Neural cell (in vitro differentiated cells): ENCODE data around the gene TAF10.

ENCODE experiments used
- EP300 ChIP-seq: fragments of 450-650 bp; conservative IDR thresholded peaks from 2 replicates; pipeline ENCODE4 v1.6.1; 2014; ENCODE audit warnings: antibody characterized with exemption, mild to moderate bottlenecking, moderate library complexity; ENCODE audit not compliant: poor library complexity, severe bottlenecking
- EZH2 ChIP-seq: fragments of 200-600, 300-800 bp; shearing (Covaris generic), sonication (generic); IDR thresholded peaks from 2 replicates; pipeline ENCODE4 v1.6.1; 2014; ENCODE audit warnings: antibody characterized with exemption, low read length, borderline replicate concordance, mild to moderate bottlenecking; ENCODE audit not compliant: insufficient read depth, poor library complexity, severe bottlenecking
- MXI1 ChIP-seq: fragments of 450-650 bp; conservative IDR thresholded peaks from 2 replicates; pipeline ENCODE4 v1.6.1; 2014; ENCODE audit warnings: antibody characterized with exemption, mild to moderate bottlenecking; ENCODE audit not compliant: poor library complexity, severe bottlenecking
- POLR2AphosphoS5 ChIP-seq: IDR thresholded peaks from 2 replicates; pipeline ENCODE4 v1.6.1; 2012
- RAD21 ChIP-seq: fragments of 450-650 bp; conservative IDR thresholded peaks from 2 replicates; pipeline ENCODE4 v1.6.1; 2014; ENCODE audit warnings: antibody characterized with exemption, mild to moderate bottlenecking, moderate library complexity
- SMC3 ChIP-seq: fragments of 450-650 bp; conservative IDR thresholded peaks from 2 replicates; pipeline ENCODE4 v1.6.1; 2014; ENCODE audit warnings: antibody characterized with exemption, mild to moderate bottlenecking, moderate library complexity; ENCODE audit not compliant: poor library complexity
- TAF1 ChIP-seq: IDR thresholded peaks from 2 replicates; pipeline ENCODE4 v1.6.1; 2012; ENCODE audit warnings: low read depth
- TF ChIP-seq, protein P1 (sequence below): fragments of 450-650 bp; IDR thresholded peaks from 2 replicates; pipeline ENCODE4 v1.5.1; 2014; ENCODE audit warnings: antibody characterized with exemption, mild to moderate bottlenecking, moderate library complexity; ENCODE audit not compliant: poor library complexity, severe bottlenecking
- TF ChIP-seq, protein P2 (sequence below): IDR thresholded peaks from 2 replicates; pipeline ENCODE4 v1.6.1; 2012; ENCODE audit warnings: borderline replicate concordance

DNA sequence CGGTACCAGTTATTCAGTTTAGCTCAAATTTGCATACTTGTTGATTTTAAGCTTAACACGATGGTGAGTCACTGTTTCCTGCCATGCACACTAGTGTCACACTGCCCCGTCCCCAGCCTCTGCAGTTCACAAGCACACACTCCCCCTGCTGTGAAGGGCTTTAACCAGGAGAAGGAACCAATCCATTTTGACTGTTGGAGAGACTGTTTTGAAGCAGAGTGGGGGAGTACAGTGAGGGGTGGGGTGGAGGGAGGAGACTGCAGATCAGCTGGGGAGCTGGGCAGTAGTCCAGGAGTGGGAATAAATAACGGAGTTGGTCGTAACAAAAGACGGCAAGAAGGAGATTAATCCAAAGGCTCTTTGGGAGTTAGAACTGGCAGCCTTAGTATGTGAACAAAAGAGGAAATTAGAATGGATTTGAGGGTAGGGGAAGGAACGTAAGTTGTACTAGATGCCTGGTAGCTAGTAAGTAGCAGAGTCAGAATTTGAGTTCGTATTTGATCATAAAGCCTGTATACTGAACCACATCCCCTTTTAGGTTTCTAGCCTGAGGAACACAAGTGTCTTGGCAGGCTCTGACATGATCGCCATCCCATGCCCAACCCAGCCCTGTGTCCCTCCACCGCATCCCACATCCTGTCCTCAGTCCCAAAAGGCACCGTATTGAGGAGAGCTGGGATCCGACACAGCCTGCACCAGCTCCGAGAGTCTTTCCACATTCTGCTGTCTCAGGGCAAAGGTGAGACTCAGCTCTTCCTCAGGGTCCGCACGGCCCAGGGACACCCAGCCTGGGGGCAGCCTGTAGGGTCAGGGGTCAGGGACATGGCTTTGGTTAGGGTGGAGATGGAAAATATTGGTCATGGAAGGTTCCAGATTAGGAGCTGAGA lies 6.3 kb upstream of the TAF10 start:
- TF ChIP-seq, protein P1, sequence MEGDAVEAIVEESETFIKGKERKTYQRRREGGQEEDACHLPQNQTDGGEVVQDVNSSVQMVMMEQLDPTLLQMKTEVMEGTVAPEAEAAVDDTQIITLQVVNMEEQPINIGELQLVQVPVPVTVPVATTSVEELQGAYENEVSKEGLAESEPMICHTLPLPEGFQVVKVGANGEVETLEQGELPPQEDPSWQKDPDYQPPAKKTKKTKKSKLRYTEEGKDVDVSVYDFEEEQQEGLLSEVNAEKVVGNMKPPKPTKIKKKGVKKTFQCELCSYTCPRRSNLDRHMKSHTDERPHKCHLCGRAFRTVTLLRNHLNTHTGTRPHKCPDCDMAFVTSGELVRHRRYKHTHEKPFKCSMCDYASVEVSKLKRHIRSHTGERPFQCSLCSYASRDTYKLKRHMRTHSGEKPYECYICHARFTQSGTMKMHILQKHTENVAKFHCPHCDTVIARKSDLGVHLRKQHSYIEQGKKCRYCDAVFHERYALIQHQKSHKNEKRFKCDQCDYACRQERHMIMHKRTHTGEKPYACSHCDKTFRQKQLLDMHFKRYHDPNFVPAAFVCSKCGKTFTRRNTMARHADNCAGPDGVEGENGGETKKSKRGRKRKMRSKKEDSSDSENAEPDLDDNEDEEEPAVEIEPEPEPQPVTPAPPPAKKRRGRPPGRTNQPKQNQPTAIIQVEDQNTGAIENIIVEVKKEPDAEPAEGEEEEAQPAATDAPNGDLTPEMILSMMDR = no peak
- no peak for TF ChIP-seq EP300
- TF ChIP-seq EZH2 = no peak
- TF ChIP-seq MXI1 = no peak
- TF ChIP-seq, protein P2, sequence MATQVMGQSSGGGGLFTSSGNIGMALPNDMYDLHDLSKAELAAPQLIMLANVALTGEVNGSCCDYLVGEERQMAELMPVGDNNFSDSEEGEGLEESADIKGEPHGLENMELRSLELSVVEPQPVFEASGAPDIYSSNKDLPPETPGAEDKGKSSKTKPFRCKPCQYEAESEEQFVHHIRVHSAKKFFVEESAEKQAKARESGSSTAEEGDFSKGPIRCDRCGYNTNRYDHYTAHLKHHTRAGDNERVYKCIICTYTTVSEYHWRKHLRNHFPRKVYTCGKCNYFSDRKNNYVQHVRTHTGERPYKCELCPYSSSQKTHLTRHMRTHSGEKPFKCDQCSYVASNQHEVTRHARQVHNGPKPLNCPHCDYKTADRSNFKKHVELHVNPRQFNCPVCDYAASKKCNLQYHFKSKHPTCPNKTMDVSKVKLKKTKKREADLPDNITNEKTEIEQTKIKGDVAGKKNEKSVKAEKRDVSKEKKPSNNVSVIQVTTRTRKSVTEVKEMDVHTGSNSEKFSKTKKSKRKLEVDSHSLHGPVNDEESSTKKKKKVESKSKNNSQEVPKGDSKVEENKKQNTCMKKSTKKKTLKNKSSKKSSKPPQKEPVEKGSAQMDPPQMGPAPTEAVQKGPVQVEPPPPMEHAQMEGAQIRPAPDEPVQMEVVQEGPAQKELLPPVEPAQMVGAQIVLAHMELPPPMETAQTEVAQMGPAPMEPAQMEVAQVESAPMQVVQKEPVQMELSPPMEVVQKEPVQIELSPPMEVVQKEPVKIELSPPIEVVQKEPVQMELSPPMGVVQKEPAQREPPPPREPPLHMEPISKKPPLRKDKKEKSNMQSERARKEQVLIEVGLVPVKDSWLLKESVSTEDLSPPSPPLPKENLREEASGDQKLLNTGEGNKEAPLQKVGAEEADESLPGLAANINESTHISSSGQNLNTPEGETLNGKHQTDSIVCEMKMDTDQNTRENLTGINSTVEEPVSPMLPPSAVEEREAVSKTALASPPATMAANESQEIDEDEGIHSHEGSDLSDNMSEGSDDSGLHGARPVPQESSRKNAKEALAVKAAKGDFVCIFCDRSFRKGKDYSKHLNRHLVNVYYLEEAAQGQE = no peak
- no peak for TF ChIP-seq POLR2AphosphoS5
- TF ChIP-seq RAD21 = no peak
- no peak for TF ChIP-seq SMC3
- no peak for TF ChIP-seq TAF1
